ENCODE data around the gene ARHGAP15. TPM values are rescaled to one million over a fixed set of nuclear protein-coding genes. Genes with fewer than 3 reads are reported as not detected.

The ARHGAP15 gene
- total and polyA plus RNA-seq, 2 experiments from 2014 or later, result 0.26 TPM; not detected in 1

DNA sequence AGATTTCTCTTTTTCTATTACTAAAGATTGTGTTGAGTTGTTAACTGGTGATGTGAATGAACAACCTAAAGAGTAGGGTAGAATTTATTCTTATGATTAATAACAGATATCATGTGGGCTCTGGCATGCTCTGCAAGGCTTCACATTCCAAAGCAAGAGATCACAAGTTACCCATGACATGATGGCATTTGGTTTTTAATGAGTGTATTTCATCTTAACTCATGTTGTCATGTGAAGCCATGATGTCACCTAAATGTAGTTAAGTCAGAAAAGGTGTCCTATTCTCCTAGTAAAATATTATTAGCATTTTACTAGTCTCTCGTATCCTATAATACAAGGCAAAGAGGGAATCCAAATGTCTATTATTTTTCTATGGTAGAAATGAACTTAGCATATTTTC lies 678.0 kb downstream of the ARHGAP15 start:
- no peaks in the 10 kb centered on the region for H3K9me3 Mint-ChIP-seq
- DNase-seq (ENCODE audit: low spot score) (no peak), ATAC-seq (no peak)
- Histone ChIP-seq H3K4me3 (no peak overlapping the region), H3K79me2 (replicated peaks; ENCODE audit: insufficient read depth) (no peaks in the 10 kb centered on the region), H3K4me2 (no peak overlapping the region), H3K27ac (ENCODE audit: low read depth) (no peak overlapping the region), H3K9me2 (ENCODE audit: insufficient read depth) (peaks cover 15% of the 10 kb centered on the region), H4K20me1 (replicated peaks; ENCODE audit: insufficient read depth) (no peaks in the 10 kb centered on the region), H3K27me3 (ENCODE audit: insufficient read depth) (no peaks in the 10 kb centered on the region), H3K4me1 (ENCODE audit: insufficient read depth) (peaks cover 20% of the 10 kb centered on the region), H3F3A (replicated peaks; ENCODE audit: low read depth) (no peaks in the 10 kb centered on the region), H2AFZ (no peak overlapping the region), H3K36me3 (ENCODE audit: insufficient read depth) (no peaks in the 10 kb centered on the region)
- TF ChIP-seq, protein P1, sequence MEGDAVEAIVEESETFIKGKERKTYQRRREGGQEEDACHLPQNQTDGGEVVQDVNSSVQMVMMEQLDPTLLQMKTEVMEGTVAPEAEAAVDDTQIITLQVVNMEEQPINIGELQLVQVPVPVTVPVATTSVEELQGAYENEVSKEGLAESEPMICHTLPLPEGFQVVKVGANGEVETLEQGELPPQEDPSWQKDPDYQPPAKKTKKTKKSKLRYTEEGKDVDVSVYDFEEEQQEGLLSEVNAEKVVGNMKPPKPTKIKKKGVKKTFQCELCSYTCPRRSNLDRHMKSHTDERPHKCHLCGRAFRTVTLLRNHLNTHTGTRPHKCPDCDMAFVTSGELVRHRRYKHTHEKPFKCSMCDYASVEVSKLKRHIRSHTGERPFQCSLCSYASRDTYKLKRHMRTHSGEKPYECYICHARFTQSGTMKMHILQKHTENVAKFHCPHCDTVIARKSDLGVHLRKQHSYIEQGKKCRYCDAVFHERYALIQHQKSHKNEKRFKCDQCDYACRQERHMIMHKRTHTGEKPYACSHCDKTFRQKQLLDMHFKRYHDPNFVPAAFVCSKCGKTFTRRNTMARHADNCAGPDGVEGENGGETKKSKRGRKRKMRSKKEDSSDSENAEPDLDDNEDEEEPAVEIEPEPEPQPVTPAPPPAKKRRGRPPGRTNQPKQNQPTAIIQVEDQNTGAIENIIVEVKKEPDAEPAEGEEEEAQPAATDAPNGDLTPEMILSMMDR (conservative IDR thresholded peaks at IDR 0.05; ENCODE audit: low read depth in 2 of 2), result no peak
- TF ChIP-seq ZNF331 (CRISPR knock-in tag; IDR thresholded peaks at IDR 0.05; ENCODE audit: low read depth) (no peak), CREB1 (CRISPR knock-in tag; IDR thresholded peaks at IDR 0.05; ENCODE audit: low read depth) (no peak), ZNF462 (CRISPR knock-in tag; IDR thresholded peaks at IDR 0.05) (no peak), STAT1 (IDR thresholded peaks at IDR 0.05; ENCODE audit: unreplicated experiment) (no peak), EZH2phosphoT487 (IDR thresholded peaks at IDR 0.05; ENCODE audit: unreplicated experiment) (no peak), JUNB (IDR thresholded peaks at IDR 0.05; ENCODE audit: unreplicated experiment) (no peak), EZH2 (IDR thresholded peaks at IDR 0.05; ENCODE audit: low read depth, unreplicated experiment) (no peak)
- no peak overlapping the region for H3K4me3 Mint-ChIP-seq
- peaks cover 21% of the 10 kb centered on the region for H3K4me1 Mint-ChIP-seq
- no peak overlapping the region for H3K27ac Mint-ChIP-seq
- no peaks in the 10 kb centered on the region for H3K36me3 Mint-ChIP-seq (ENCODE audit: low read depth)
- no peaks in the 10 kb centered on the region for H3K27me3 Mint-ChIP-seq (ENCODE audit: insufficient read depth, low read depth, poor library complexity)

Data from GM23338 (cell line).